GM21367 (cell line): ENCODE results near the gene ANKRD1.

ENCODE experiments used
- ATAC-seq: cut with Tn5 transposase; IDR thresholded peaks from one replicate; pipeline ENCODE4 v1.9.1; 2021; ENCODE audit not compliant: unreplicated experiment

The ANKRD1 gene

GRCh38 chr10:90865401-90865800, 55.5 kb downstream of the ANKRD1 start:
- no peak for ATAC-seq

GRCh38 chr10:90862908-90863514, 57.9 kb downstream of the ANKRD1 start:
- ATAC-seq = no peak
